T-helper 22 cell (primary cell): Measurements from ENCODE around the gene PIAS1.
"Not testable (repeated sequence)": the region's sequence is repeated elsewhere in the genome, so short reads cannot be mapped to it uniquely, and the experiment has no call there.

Source experiments
- DNase-seq: peaks from one replicate; pipeline ENCODE4 v3.0.0-alpha.2; 2020; ENCODE audit warnings: low read depth

PIAS1 gene

GRCh38 chr15:68234520-68234919, 180.4 kb downstream of the PIAS1 start:
- DNase-seq, result not testable (repeated sequence)

- DNase-seq, result no peak
Measured at GRCh38 chr15:68235022-68235421, 180.9 kb downstream of the PIAS1 start.

GRCh38 chr15:68239025-68239424, 184.9 kb downstream of the PIAS1 start:
- DNase-seq, result no peak

- DNase-seq, result no peak
Measured at GRCh38 chr15:68241088-68241935, 187.2 kb downstream of the PIAS1 start.
